ENCODE measurements around the gene GSTM3. TPM values are rescaled to one million over a fixed set of nuclear protein-coding genes. Genes with fewer than 3 reads are reported as not detected.

The GSTM3 gene
- total RNA-seq, 1 experiment from 2014 or later, result not detected

GRCh38 chr1:109739738-109740614 is 862 bp downstream of the GSTM3 start:
- Mint-ChIP-seq H3K4me1 (ENCODE audit: insufficient read depth, unreplicated experiment) (no peaks in the 10 kb centered on the region), H3K27me3 (ENCODE audit: insufficient read depth, unreplicated experiment) (peaks cover 34% of the 10 kb centered on the region), H3K36me3 (ENCODE audit: insufficient read depth, unreplicated experiment) (no peaks in the 10 kb centered on the region), H3K4me3 (ENCODE audit: unreplicated experiment) (no peak overlapping the region), H3K27ac (ENCODE audit: low read depth, unreplicated experiment) (no peak overlapping the region), H3K9me3 (ENCODE audit: unreplicated experiment) (peaks cover 5% of the 10 kb centered on the region)
- intact Hi-C loops (cut with micrococcal nuclease), result no loop called here
- CTCF ChIA-PET, result no interaction called here
- POLR2A ChIA-PET, result no interaction called here
- TF ChIP-seq, protein P1, sequence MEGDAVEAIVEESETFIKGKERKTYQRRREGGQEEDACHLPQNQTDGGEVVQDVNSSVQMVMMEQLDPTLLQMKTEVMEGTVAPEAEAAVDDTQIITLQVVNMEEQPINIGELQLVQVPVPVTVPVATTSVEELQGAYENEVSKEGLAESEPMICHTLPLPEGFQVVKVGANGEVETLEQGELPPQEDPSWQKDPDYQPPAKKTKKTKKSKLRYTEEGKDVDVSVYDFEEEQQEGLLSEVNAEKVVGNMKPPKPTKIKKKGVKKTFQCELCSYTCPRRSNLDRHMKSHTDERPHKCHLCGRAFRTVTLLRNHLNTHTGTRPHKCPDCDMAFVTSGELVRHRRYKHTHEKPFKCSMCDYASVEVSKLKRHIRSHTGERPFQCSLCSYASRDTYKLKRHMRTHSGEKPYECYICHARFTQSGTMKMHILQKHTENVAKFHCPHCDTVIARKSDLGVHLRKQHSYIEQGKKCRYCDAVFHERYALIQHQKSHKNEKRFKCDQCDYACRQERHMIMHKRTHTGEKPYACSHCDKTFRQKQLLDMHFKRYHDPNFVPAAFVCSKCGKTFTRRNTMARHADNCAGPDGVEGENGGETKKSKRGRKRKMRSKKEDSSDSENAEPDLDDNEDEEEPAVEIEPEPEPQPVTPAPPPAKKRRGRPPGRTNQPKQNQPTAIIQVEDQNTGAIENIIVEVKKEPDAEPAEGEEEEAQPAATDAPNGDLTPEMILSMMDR (IDR thresholded peaks at IDR 0.05; ENCODE audit: unreplicated experiment), result no peak
- DNase-seq (ENCODE audit: unreplicated experiment), result no peak
- no TSS peak for BruUV-seq (replicated peaks)

DNA sequence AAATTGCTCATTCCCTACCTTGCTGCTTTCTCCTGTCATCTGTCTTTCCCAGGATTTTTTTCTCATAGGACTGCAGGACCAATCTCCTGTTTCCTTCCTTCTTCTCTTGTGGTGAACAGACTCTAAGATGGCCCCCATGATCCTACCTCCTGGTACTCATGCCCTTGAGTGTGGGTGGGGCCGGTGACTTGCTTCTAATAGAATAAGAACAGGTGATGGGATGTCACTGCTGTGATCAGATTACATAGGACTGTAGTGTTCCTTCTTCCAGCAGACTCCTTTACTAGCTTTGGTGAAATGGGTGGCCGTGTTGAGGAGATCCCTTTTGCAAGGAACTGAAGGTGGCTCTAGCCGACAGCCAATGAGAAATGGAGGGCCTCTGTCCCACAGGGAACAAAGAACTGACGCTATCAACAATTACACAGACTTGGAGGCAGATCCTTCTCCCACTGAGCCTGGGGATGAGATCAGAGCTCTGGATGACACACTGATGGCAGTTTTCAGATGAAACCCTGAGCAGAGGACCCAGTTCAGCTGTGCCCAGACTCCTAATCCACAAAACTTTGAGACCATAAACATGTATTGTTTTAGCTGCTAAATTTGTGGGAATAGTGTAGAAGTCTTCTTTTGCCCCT is 7.5 kb downstream of the GSTM3 start:
- TF ChIP-seq, protein P1 (IDR thresholded peaks at IDR 0.05; ENCODE audit: unreplicated experiment), result no peak
- Mint-ChIP-seq H3K36me3 (ENCODE audit: insufficient read depth, unreplicated experiment) (no peaks in the 10 kb centered on the region), H3K27me3 (ENCODE audit: insufficient read depth, unreplicated experiment) (peaks cover 20% of the 10 kb centered on the region), H3K4me1 (ENCODE audit: insufficient read depth, unreplicated experiment) (no peaks in the 10 kb centered on the region), H3K4me3 (ENCODE audit: unreplicated experiment) (no peak overlapping the region), H3K27ac (ENCODE audit: low read depth, unreplicated experiment) (no peak overlapping the region), H3K9me3 (ENCODE audit: unreplicated experiment) (no peaks in the 10 kb centered on the region)
- BruUV-seq (replicated peaks), result no TSS peak
- intact Hi-C loops (cut with micrococcal nuclease), result no loop called here
- DNase-seq (ENCODE audit: unreplicated experiment), result no peak
- ChIA-PET POLR2A (no interaction called here), CTCF (interaction anchor here (0.7 to 0.9 kb wide), 2 partner anchors 38 to 93 kb away, joined by 3 to 4 read pairs; no protein-coding TSS in a partner anchor)

DNA sequence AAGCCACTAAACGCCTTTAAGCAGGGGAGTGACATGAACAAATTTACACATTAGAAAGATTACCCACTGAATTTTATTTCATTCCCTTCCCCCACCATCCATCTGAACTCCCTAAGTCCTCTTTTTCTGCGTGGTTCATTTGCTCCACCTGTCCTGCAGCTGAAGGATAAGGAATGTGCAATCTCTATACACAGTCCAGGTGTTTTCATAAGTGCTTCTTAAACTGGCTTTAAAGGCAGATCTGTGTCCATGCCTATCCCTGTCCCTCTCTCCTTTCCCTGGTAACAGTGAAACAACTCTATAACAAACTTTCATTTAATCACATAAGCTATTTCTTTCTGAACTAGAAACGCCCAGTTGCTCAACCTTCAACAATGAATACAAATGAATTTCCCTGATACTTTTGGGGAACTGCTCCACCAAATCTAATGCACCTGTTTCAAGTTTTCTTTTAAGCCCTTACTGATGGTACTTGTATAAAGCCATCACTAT is 8.4 kb downstream of the GSTM3 start:
- Mint-ChIP-seq H3K4me1 (ENCODE audit: insufficient read depth, unreplicated experiment) (no peaks in the 10 kb centered on the region), H3K9me3 (ENCODE audit: unreplicated experiment) (no peaks in the 10 kb centered on the region), H3K4me3 (ENCODE audit: unreplicated experiment) (no peak overlapping the region), H3K27me3 (ENCODE audit: insufficient read depth, unreplicated experiment) (peaks cover 13% of the 10 kb centered on the region), H3K36me3 (ENCODE audit: insufficient read depth, unreplicated experiment) (no peaks in the 10 kb centered on the region), H3K27ac (ENCODE audit: low read depth, unreplicated experiment) (no peak overlapping the region)
- DNase-seq (ENCODE audit: unreplicated experiment), result no peak
- CTCF ChIA-PET, result no interaction called here
- intact Hi-C loops (cut with micrococcal nuclease), result no loop called here
- POLR2A ChIA-PET, result no interaction called here
- TF ChIP-seq, protein P1 (IDR thresholded peaks at IDR 0.05; ENCODE audit: unreplicated experiment), result no peak
- BruUV-seq (replicated peaks), result no TSS peak

- CTCF ChIA-PET, result interaction anchor here (0.6 kb wide), 1 partner anchor 309 kb away, joined by 3 read pairs; no protein-coding TSS in a partner anchor
- Mint-ChIP-seq H3K9me3 (ENCODE audit: unreplicated experiment) (no peaks in the 10 kb centered on the region), H3K36me3 (ENCODE audit: insufficient read depth, unreplicated experiment) (no peaks in the 10 kb centered on the region), H3K4me1 (ENCODE audit: insufficient read depth, unreplicated experiment) (no peaks in the 10 kb centered on the region), H3K27ac (ENCODE audit: low read depth, unreplicated experiment) (no peak overlapping the region), H3K4me3 (ENCODE audit: unreplicated experiment) (no peak overlapping the region), H3K27me3 (ENCODE audit: insufficient read depth, unreplicated experiment) (no peaks in the 10 kb centered on the region)
- TF ChIP-seq, protein P1 (IDR thresholded peaks at IDR 0.05; ENCODE audit: unreplicated experiment), result no peak
- no TSS peak for BruUV-seq (replicated peaks)
- POLR2A ChIA-PET, result no interaction called here
- intact Hi-C loops (cut with micrococcal nuclease), result no loop called here
- no peak for DNase-seq (ENCODE audit: unreplicated experiment)
Measured at GRCh38 chr1:109730666-109731065, 10.2 kb downstream of the GSTM3 start.
